Natural killer cell (primary cell): ENCODE data around the gene EMILIN3. TPM values are rescaled to one million over a fixed set of nuclear protein-coding genes. Genes with fewer than 3 reads are reported as not detected.

ENCODE experiments used
- ATAC-seq, 3 donors: fragments of 150-1000 bp in 2 of 3; fragments of 200-7000 bp in 1 of 3; cut with Tn5 transposase; 1 replicate in 1 of 3; 2 replicates in 2 of 3; pipeline ENCODE4 v1.10.0; 2021; ENCODE audit warnings: mild to moderate bottlenecking in 2 of 3, moderate library complexity in 2 of 3
- DNase-seq, 2 donors: peaks; one replicate each; pipeline versions ENCODE4 v3.0.0 to v3.0.0-alpha.2; 2013 to 2021; ENCODE audit warnings: mixed read lengths in 1 of 2
- H3K27ac ChIP-seq: one replicate; pipeline ENCODE4 v1.5.1; 2013; ENCODE audit warnings: mild to moderate bottlenecking, low read length
- H3K27me3 ChIP-seq: one replicate; pipeline ENCODE4 v1.6.1; 2013; ENCODE audit warnings: low read length; ENCODE audit not compliant: control insufficient read depth, insufficient read depth
- H3K36me3 ChIP-seq: one replicate; pipeline ENCODE4 v1.6.1; 2013; ENCODE audit warnings: low read length; ENCODE audit not compliant: control insufficient read depth, insufficient read depth
- H3K4me1 ChIP-seq: one replicate; pipeline ENCODE4 v1.6.1; 2013; ENCODE audit warnings: low read length; ENCODE audit not compliant: control insufficient read depth, insufficient read depth
- H3K4me3 ChIP-seq: one replicate; pipeline ENCODE4 v1.5.1; 2013; ENCODE audit warnings: low read length
- H3K9me3 ChIP-seq: one replicate; pipeline ENCODE4 v1.6.1; 2013; ENCODE audit warnings: low read length; ENCODE audit not compliant: control insufficient read depth, insufficient read depth
- H3K27ac Mint-ChIP-seq, 2 donors: one replicate each; pipeline ENCODE4 v1.8.0; 2022; ENCODE audit warnings: mild to moderate bottlenecking in 2 of 2, mixed read lengths in 2 of 2, moderate library complexity in 1 of 2
- H3K27me3 Mint-ChIP-seq, 2 donors: one replicate each; pipeline ENCODE4 v1.8.0; 2022; ENCODE audit warnings: low read depth in 2 of 2, mixed read lengths in 2 of 2
- H3K36me3 Mint-ChIP-seq: one replicate; pipeline ENCODE4 v1.8.0; 2022; ENCODE audit warnings: mixed read lengths
- H3K4me1 Mint-ChIP-seq, 2 donors: one replicate each; pipeline ENCODE4 v1.8.0; 2022; ENCODE audit warnings: mixed read lengths in 2 of 2
- H3K4me3 Mint-ChIP-seq: one replicate; pipeline ENCODE4 v1.8.0; 2022; ENCODE audit warnings: mild to moderate bottlenecking, moderate library complexity, mixed read lengths
- H3K9me3 Mint-ChIP-seq, 2 donors: one replicate each; pipeline ENCODE4 v1.8.0; 2022; ENCODE audit warnings: mixed read lengths in 2 of 2
- CTCF ChIP-seq: fragments of 200-600 bp; IDR thresholded peaks from one replicate; pipeline ENCODE4 v1.8.0; 2022; ENCODE audit warnings: antibody characterized with exemption
- WGBS: methylation state at CpG from one replicate; pipeline ENCODE4 v1.1.7; 2013; ENCODE audit warnings: missing lambda C conversion rate; ENCODE audit not compliant: insufficient coverage; 5-methylcytosine and 5-hydroxymethylcytosine counted together
- intact Hi-C: fragments of 100-400 bp; cut with micrococcal nuclease; formaldehyde crosslinking; loops from one replicate; pipeline ENCODE4 v1.14.2; 2022
- total RNA-seq, 4 donors: library from RNA; stranded (reverse); fragments of 120-200 nt in 1 of 4; gene quantifications; one replicate each; pipeline versions ENCODE4 v1.2.3 to v1.2.4, GENCODE V29; 2013 to 2022

EMILIN3 gene
- total RNA-seq, 3 donors from 2014 or later (not counting 1 experiment from before 2014, with no cell fraction given) = not detected

DNA sequence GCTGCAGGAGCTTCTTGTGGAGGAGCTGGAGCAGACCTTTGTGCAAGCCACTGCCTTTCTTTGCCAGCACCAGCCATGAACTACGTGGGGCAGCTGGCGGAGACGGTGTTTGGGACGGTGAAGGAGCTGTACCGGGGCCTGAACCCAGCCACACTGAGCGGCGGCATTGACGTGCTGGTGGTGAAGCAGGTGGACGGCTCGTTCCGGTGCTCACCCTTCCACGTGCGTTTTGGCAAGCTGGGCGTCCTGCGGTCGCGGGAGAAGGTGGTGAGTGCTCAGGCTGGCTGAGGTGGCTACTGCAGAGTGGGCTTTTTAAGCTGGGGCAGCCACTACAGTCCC is 20.9 kb downstream of the EMILIN3 start:
- no peak for TF ChIP-seq CTCF
- H3K36me3 ChIP-seq = no peaks in the 10 kb centered on the region
- intact Hi-C loops = no loop called here
- H3K4me3 ChIP-seq = no peak overlapping the region
- H3K4me1 ChIP-seq = peaks cover 2% of the 10 kb centered on the region
- H3K27me3 ChIP-seq = no peaks in the 10 kb centered on the region
- H3K27ac ChIP-seq = no peak overlapping the region
- Mint-ChIP-seq H3K36me3 (no peaks in the 10 kb centered on the region), H3K4me3 (no peak overlapping the region), H3K27ac (no peak overlapping the region), H3K4me1 (peaks cover 0 to 5% of the 10 kb centered on the region in 2 donors), H3K9me3 (no peaks in the 10 kb centered on the region), H3K27me3 (peaks cover 0 to 4% of the 10 kb centered on the region in 2 donors)
- no peak for ATAC-seq
- H3K9me3 ChIP-seq = no peaks in the 10 kb centered on the region
- no peak for DNase-seq
- WGBS = 91% methylated on average over 17 of the region's 17 CpGs

DNA sequence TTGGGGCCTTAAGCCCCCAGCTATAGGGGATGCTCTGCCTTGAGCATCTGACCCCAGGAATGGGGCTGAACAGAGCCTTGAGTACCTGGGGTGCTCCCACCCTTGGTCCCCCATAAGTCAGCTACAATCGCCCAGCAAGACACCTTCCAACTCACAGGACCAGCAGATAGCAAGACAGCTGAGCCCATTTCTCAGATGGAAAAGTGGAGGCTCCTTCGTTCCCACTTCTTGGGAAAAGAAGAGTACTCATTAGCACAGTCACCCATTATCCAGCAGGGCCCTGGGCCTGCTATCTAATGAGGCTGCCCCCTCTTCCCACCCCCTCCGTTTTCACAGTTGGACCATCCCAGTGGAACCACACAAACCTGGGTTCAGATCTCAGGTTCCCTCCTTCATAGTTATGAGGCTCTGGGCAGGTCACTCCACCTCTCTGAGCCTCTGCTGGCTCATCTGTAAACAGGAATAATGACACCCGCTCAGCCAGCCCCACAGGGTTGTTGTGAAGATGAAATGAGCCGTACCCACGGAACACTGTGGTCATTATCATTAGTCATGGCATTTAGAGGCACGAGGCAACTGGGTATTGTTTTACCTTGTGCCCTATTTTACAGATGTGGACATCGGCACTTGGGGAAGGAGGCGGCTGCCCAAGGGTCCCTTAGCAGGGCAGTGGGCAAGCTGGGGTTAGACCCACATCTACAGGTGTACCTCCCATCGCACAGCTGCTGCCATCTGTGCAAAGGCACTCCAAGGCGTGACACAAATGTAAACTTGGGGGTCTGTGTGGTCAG is 21.5 kb downstream of the EMILIN3 start:
- no peak for DNase-seq
- H3K36me3 ChIP-seq = no peaks in the 10 kb centered on the region
- no peaks in the 10 kb centered on the region for H3K27me3 ChIP-seq
- peaks cover 4% of the 10 kb centered on the region in 2 donors for H3K4me1 Mint-ChIP-seq
- H3K4me3 ChIP-seq = no peak overlapping the region
- no peak for ATAC-seq
- H3K27me3 Mint-ChIP-seq = peaks cover under 1 to 2% of the 10 kb centered on the region in 2 donors
- H3K4me3 Mint-ChIP-seq = no peak overlapping the region
- no peaks in the 10 kb centered on the region for H3K9me3 Mint-ChIP-seq
- 85% methylated on average over 11 of the region's 11 CpGs for WGBS
- H3K27ac ChIP-seq = no peak overlapping the region
- no peaks in the 10 kb centered on the region for H3K36me3 Mint-ChIP-seq
- peaks cover 7% of the 10 kb centered on the region for H3K4me1 ChIP-seq
- no peak for TF ChIP-seq CTCF
- intact Hi-C loops = loop anchor here (5.0 kb wide), 1 partner anchor 113 kb away; no protein-coding TSS in a partner anchor
- no peaks in the 10 kb centered on the region for H3K9me3 ChIP-seq
- no peak overlapping the region for H3K27ac Mint-ChIP-seq

GRCh38 chr20:41344477-41344876 is 22.1 kb downstream of the EMILIN3 start:
- Mint-ChIP-seq H3K36me3 (no peaks in the 10 kb centered on the region), H3K9me3 (no peaks in the 10 kb centered on the region), H3K4me1 (peaks cover 10 to 11% of the 10 kb centered on the region in 2 donors), H3K27ac (no peak overlapping the region), H3K27me3 (peaks cover 7 to 9% of the 10 kb centered on the region in 2 donors), H3K4me3 (no peak overlapping the region)
- no peak for TF ChIP-seq CTCF
- Histone ChIP-seq H3K27me3 (peaks cover 5% of the 10 kb centered on the region), H3K27ac (no peak overlapping the region), H3K4me1 (peaks cover 13% of the 10 kb centered on the region), H3K9me3 (no peaks in the 10 kb centered on the region), H3K4me3 (no peak overlapping the region), H3K36me3 (no peaks in the 10 kb centered on the region)
- ATAC-seq (no peak), DNase-seq (no peak)
- intact Hi-C loops = loop anchor here (5.0 kb wide), 1 partner anchor 112 kb away; no protein-coding TSS in a partner anchor
- WGBS = 92% methylated on average over 4 of the region's 4 CpGs
